B cell (primary cell): Measurements from ENCODE around the gene CAPZB. TPM values are rescaled to one million over a fixed set of nuclear protein-coding genes. Genes with fewer than 3 reads are reported as not detected.

Experiments
- ATAC-seq: fragments of 200-7000 bp; cut with Tn5 transposase; one replicate; pipeline ENCODE4 v1.10.0; 2021; ENCODE audit warnings: low read depth, mild to moderate bottlenecking, moderate number of reproducible peaks, moderate library complexity
- CTCF ChIA-PET: fragments of 350-600 bp; sonication (Branson Sonifier 250); formaldehyde crosslinking; loops from one replicate; lab custom pipeline; 2021; ENCODE audit warnings: antibody characterized with exemption, inconsistent platforms; lab: Charles Lee
- POLR2A ChIA-PET: fragments of 350-600 bp; sonication (Branson Sonifier 250); formaldehyde crosslinking; loops from one replicate; lab custom pipeline; 2021; ENCODE audit warnings: antibody characterized with exemption; lab: Charles Lee
- DNase-seq: peaks from one replicate; pipeline ENCODE4 v3.0.0; 2013
- H2AFZ ChIP-seq: 2 replicates; pipeline ENCODE4 v1.6.1; 2012; ENCODE audit warnings: mild to moderate bottlenecking, low read depth, low read length; ENCODE audit not compliant: insufficient read depth, poor library complexity, severe bottlenecking
- H3K27ac ChIP-seq, 2 donors: 1 replicate in 1 of 2; 2 replicates in 1 of 2; pipeline ENCODE4 v1.5.1; 2012 to 2013; ENCODE audit warnings: low read length in 2 of 2, mild to moderate bottlenecking in 2 of 2, moderate library complexity in 1 of 2
- H3K27me3 ChIP-seq, 4 experiments: fragments of 200-600 bp in 1 of 4; sonication (generic) in 1 of 4; replicated peaks in 1 of 4; 1 replicate in 2 of 4; 2 replicates in 2 of 4; pipeline versions ENCODE4 v1.6.1 to v1.7.0; 2013 to 2016; ENCODE audit warnings: low read length in 3 of 4, mild to moderate bottlenecking in 2 of 4, mixed read lengths in 1 of 4, moderate library complexity in 1 of 4; ENCODE audit not compliant: insufficient read depth in 4 of 4, control insufficient read depth in 3 of 4; ENCODE audit errors: control extremely low read depth in 1 of 4
- H3K36me3 ChIP-seq, 2 experiments: replicated peaks in 1 of 2; 1 replicate in 1 of 2; 2 replicates in 1 of 2; pipeline versions ENCODE4 v1.6.1 to v1.7.1; 2013; ENCODE audit warnings: low read length in 1 of 2; ENCODE audit not compliant: insufficient read depth in 2 of 2, control insufficient read depth in 1 of 2; ENCODE audit errors: control extremely low read depth in 1 of 2, extremely low read depth in 1 of 2
- H3K4me1 ChIP-seq, 2 donors: fragments of 200-600 bp in 1 of 2; sonication (generic) in 1 of 2; 1 replicate in 1 of 2; 2 replicates in 1 of 2; pipeline versions ENCODE4 v1.5.1 to v1.6.1; 2013 to 2017; ENCODE audit warnings: low read length in 2 of 2; ENCODE audit not compliant: control insufficient read depth in 2 of 2, insufficient read depth in 2 of 2
- H3K4me2 ChIP-seq: replicated peaks from 2 replicates; pipeline ENCODE3; 2012; ENCODE audit warnings: mild to moderate bottlenecking, low read depth, low read length; ENCODE audit not compliant: poor library complexity, severe bottlenecking
- H3K4me3 ChIP-seq, 5 experiments: fragments of 200-600 bp in 1 of 5; sonication (generic) in 1 of 5; 1 replicate in 3 of 5; 2 replicates in 2 of 5; pipeline versions ENCODE4 v1.5.1 to v1.7.0; 2011 to 2016; ENCODE audit warnings: low read length in 4 of 5, mild to moderate bottlenecking in 4 of 5, low read depth in 2 of 5, control low read depth in 1 of 5, moderate library complexity in 1 of 5; ENCODE audit not compliant: insufficient read depth in 1 of 5; ENCODE audit errors: control extremely low read depth in 1 of 5, extremely low read depth in 1 of 5
- H3K79me2 ChIP-seq: fragments of 200-600 bp; sonication (generic); one replicate; pipeline ENCODE4 v1.6.0; 2016; ENCODE audit warnings: low read length; ENCODE audit not compliant: control insufficient read depth, insufficient read depth
- H3K9ac ChIP-seq: fragments of 200-600 bp; sonication (generic); 2 replicates; pipeline ENCODE4 v1.6.1; 2017; ENCODE audit warnings: mild to moderate bottlenecking, low read length, moderate library complexity
- H3K9me3 ChIP-seq, 3 donors: one replicate each; pipeline versions ENCODE4 v1.6.1 to v1.7.1; 2013; ENCODE audit warnings: low read length in 2 of 3; ENCODE audit not compliant: control insufficient read depth in 2 of 3, insufficient read depth in 1 of 3; ENCODE audit errors: control extremely low read depth in 1 of 3
- H4K20me1 ChIP-seq: 2 replicates; pipeline ENCODE4 v1.6.0; 2012; ENCODE audit warnings: mild to moderate bottlenecking, low read length; ENCODE audit not compliant: insufficient read depth, control insufficient read depth, poor library complexity, severe bottlenecking
- H3K27ac Mint-ChIP-seq: one replicate; pipeline ENCODE4 v1.8.0; 2021; ENCODE audit warnings: mixed read lengths
- H3K27me3 Mint-ChIP-seq: one replicate; pipeline ENCODE4 v1.8.0; 2021; ENCODE audit warnings: mixed read lengths
- H3K4me1 Mint-ChIP-seq: one replicate; pipeline ENCODE4 v1.8.0; 2021; ENCODE audit warnings: mixed read lengths
- H3K4me3 Mint-ChIP-seq: one replicate; pipeline ENCODE4 v1.8.0; 2021; ENCODE audit warnings: mixed read lengths
- H3K9me3 Mint-ChIP-seq: one replicate; pipeline ENCODE4 v1.8.0; 2022; ENCODE audit warnings: mixed read lengths; ENCODE audit not compliant: insufficient read depth
- EZH2 ChIP-seq: IDR thresholded peaks from 2 replicates; pipeline ENCODE4 v1.6.1; 2012; ENCODE audit warnings: borderline replicate concordance, low read depth, mild to moderate bottlenecking, moderate library complexity, low read length; ENCODE audit not compliant: insufficient read depth, poor library complexity, severe bottlenecking
- WGBS: methylation state at CpG from one replicate; pipeline ENCODE4 v1.1.5; 2013; ENCODE audit warnings: missing lambda C conversion rate; ENCODE audit not compliant: insufficient coverage; 5-methylcytosine and 5-hydroxymethylcytosine counted together
- intact Hi-C: fragments of 100-400 bp; cut with micrococcal nuclease; formaldehyde crosslinking; loops from one replicate; pipeline ENCODE4 v1.10.0; 2022
- polyA plus RNA-seq: library from polyadenylated mRNA; depleted of rRNA; stranded (reverse); fragments of >200 nt; gene quantifications from 2 replicates; pipeline ENCODE4 v1.2.3, GENCODE V29; 2012
- total RNA-seq, 2 donors: library from RNA; stranded (reverse); fragments of 120-200 nt in 1 of 2; gene quantifications; 1 replicate in 1 of 2; 2 replicates in 1 of 2; pipeline versions ENCODE4 v1.2.3 to v1.2.4, GENCODE V29; 2013 to 2022
- TF ChIP-seq, protein P1 (sequence below): fragments of 200-600 bp; IDR thresholded peaks from one replicate; pipeline ENCODE4 v1.8.0; 2022; ENCODE audit warnings: antibody characterized with exemption, mild to moderate bottlenecking

CAPZB gene
- total and polyA plus RNA-seq, 2 donors (not counting 1 experiment from before 2014, with no cell fraction given), result 126 to 193 TPM

DNA sequence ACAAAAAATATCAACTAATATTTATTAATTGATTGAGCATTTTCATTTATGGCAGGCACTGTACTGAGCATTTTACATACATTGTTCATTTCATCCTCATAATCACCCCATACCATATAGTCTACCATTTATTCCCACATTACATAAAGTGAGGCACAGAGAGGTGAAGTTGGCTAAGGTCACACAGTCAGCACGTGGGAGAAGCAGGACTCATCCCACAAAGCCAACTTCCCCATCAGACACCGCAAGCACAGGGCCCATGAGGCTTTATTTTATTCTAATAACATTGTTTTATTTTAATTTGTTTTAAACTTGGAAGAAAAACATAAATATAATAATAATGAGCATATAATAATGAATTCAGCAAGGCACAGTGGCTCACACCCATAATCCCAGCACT, 43.1 kb upstream of the CAPZB start:
- no peak overlapping the region for H3K27ac Mint-ChIP-seq
- no peaks in the 10 kb centered on the region for H3K36me3 ChIP-seq
- no peak overlapping the region for H3K4me2 ChIP-seq
- POLR2A ChIA-PET, result no interaction called here
- H3K79me2 ChIP-seq, result no peaks in the 10 kb centered on the region
- no peaks in the 10 kb centered on the region for H3K4me1 Mint-ChIP-seq
- no peak overlapping the region for H3K9ac ChIP-seq
- H3K27me3 Mint-ChIP-seq, result no peaks in the 10 kb centered on the region
- ATAC-seq, result no peak
- no peak overlapping the region for H3K27ac ChIP-seq
- H3K4me3 Mint-ChIP-seq, result no peak overlapping the region
- H3K27me3 ChIP-seq, result no peaks in the 10 kb centered on the region
- no peak for DNase-seq
- H2AFZ ChIP-seq, result no peak overlapping the region
- CTCF ChIA-PET, result no interaction called here
- no peak for TF ChIP-seq EZH2
- TF ChIP-seq, protein P1, sequence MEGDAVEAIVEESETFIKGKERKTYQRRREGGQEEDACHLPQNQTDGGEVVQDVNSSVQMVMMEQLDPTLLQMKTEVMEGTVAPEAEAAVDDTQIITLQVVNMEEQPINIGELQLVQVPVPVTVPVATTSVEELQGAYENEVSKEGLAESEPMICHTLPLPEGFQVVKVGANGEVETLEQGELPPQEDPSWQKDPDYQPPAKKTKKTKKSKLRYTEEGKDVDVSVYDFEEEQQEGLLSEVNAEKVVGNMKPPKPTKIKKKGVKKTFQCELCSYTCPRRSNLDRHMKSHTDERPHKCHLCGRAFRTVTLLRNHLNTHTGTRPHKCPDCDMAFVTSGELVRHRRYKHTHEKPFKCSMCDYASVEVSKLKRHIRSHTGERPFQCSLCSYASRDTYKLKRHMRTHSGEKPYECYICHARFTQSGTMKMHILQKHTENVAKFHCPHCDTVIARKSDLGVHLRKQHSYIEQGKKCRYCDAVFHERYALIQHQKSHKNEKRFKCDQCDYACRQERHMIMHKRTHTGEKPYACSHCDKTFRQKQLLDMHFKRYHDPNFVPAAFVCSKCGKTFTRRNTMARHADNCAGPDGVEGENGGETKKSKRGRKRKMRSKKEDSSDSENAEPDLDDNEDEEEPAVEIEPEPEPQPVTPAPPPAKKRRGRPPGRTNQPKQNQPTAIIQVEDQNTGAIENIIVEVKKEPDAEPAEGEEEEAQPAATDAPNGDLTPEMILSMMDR, result no peak
- H3K9me3 ChIP-seq, result peaks cover 0 to 10% (median 3%) of the 10 kb centered on the region in 3 donors
- H3K4me1 ChIP-seq, result no peaks in the 10 kb centered on the region
- no peak overlapping the region for H3K4me3 ChIP-seq
- H3K9me3 Mint-ChIP-seq, result peaks cover 3% of the 10 kb centered on the region
- no peaks in the 10 kb centered on the region for H4K20me1 ChIP-seq
- intact Hi-C loops, result no loop called here
- no CpG with 5 or more reads among the region's 2 CpGs for WGBS

DNA sequence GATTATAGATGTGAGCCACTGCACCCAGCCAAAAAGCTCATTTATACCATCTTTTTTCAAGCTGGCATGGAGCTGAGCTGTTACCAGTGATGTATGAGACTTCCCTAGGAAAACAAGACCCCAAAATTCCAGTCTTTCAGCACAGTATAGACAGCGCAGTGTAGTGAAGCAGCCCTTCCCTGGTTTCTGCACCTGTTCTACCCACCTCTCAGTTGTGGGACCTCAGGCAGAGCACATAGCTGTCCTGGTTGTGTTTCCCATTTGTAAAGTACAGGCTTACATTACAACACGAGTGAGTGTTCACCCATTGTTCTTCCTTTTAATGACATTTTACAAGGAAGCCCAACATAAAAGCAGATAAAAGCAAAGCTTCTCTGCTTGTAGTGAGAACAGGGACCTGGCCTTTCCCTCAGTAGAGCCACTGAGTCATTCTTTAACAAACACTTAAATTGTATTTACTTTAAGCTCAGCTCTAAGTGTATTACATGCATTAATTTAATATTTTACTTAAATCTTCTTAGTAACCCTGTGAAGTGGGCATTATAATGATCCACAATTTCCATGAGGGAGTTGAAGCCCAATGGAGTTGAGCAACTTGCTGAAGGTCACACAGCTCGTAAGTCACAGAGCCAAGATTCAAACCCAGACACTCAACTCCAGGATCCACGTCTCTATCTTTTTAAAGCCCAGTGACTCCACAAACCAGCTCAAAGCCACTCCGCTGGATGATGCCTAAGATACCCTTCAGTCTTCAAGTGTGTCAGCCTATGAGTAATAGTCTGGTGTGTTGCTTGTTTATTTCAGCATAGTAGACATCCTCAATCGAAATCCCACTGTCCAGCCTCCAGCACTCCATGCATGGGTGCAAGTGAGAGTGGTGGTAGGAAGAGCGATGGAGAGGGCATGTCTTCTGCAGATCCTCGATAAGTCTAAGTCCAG, 40.5 kb upstream of the CAPZB start:
- Histone ChIP-seq H2AFZ (no peak overlapping the region), H3K4me1 (no peaks in the 10 kb centered on the region), H3K36me3 (no peaks in the 10 kb centered on the region), H3K9ac (no peak overlapping the region), H3K79me2 (no peaks in the 10 kb centered on the region), H3K4me3 (no peak overlapping the region), H3K27ac (no peak overlapping the region), H3K27me3 (no peaks in the 10 kb centered on the region), H3K9me3 (peaks cover 0 to 6% (median 0%) of the 10 kb centered on the region in 3 donors), H4K20me1 (no peaks in the 10 kb centered on the region), H3K4me2 (no peak overlapping the region)
- ATAC-seq, result no peak
- Mint-ChIP-seq H3K27ac (no peak overlapping the region), H3K27me3 (no peaks in the 10 kb centered on the region), H3K4me1 (no peaks in the 10 kb centered on the region), H3K4me3 (no peak overlapping the region), H3K9me3 (no peaks in the 10 kb centered on the region)
- no peak for TF ChIP-seq EZH2
- TF ChIP-seq, protein P1, result no peak
- POLR2A ChIA-PET, result no interaction called here
- no peak for DNase-seq
- WGBS, result 86% methylated on average over 2 of the region's 8 CpGs
- CTCF ChIA-PET, result no interaction called here
- intact Hi-C loops, result no loop called here
